CD4-positive, alpha-beta memory T cell (primary cell): ENCODE measurements around the gene SMG1. TPM values are rescaled to one million over a fixed set of nuclear protein-coding genes. Genes with fewer than 3 reads are reported as not detected.
A peak's percentile ranks its signal among the peaks of the same experiment; 100 is the strongest.
"Not testable (repeated sequence)": the region's sequence is repeated elsewhere in the genome, so short reads cannot be mapped to it uniquely, and the experiment has no call there.

Experiments used
- CTCF ChIA-PET: fragments of 350-600 bp; sonication (Branson Sonifier 250); formaldehyde crosslinking; loops from one replicate; lab custom pipeline; 2021; ENCODE audit warnings: inconsistent platforms; ENCODE audit not compliant: partially characterized antibody; lab: Charles Lee
- POLR2A ChIA-PET: fragments of 350-600 bp; sonication (Branson Sonifier 250); formaldehyde crosslinking; loops from one replicate; lab custom pipeline; 2021; ENCODE audit not compliant: partially characterized antibody; lab: Charles Lee
- DNase-seq, 5 donors: peaks; one replicate each; pipeline versions ENCODE4 v3.0.0 to v3.0.0-alpha.2; 2020 to 2022; ENCODE audit warnings: mixed read lengths in 1 of 5
- H3K27ac ChIP-seq: one replicate; pipeline ENCODE4 v1.7.0; 2013; ENCODE audit warnings: low read depth, low read length
- H3K27me3 ChIP-seq: 2 replicates; pipeline ENCODE4 v1.7.0; 2013; ENCODE audit warnings: mild to moderate bottlenecking, low read length, moderate library complexity; ENCODE audit not compliant: insufficient read depth
- H3K36me3 ChIP-seq: 2 replicates; pipeline ENCODE4 v1.7.0; 2013; ENCODE audit warnings: mild to moderate bottlenecking, low read length, moderate library complexity; ENCODE audit not compliant: insufficient read depth
- H3K4me1 ChIP-seq: 2 replicates; pipeline ENCODE4 v1.7.0; 2013; ENCODE audit warnings: mild to moderate bottlenecking, low read length, moderate library complexity; ENCODE audit not compliant: insufficient read depth
- H3K4me3 ChIP-seq, 2 donors: one replicate each; pipeline ENCODE4 v1.7.0; 2013; ENCODE audit warnings: low read length in 2 of 2, mild to moderate bottlenecking in 1 of 2
- H3K9me3 ChIP-seq, 2 donors: one replicate each; pipeline ENCODE4 v1.7.0; 2013; ENCODE audit warnings: low read length in 2 of 2, control low read depth in 1 of 2; ENCODE audit not compliant: control insufficient read depth in 1 of 2
- H3K27ac Mint-ChIP-seq, 7 donors: one replicate each; pipeline ENCODE4 v1.8.0; 2020 to 2021; ENCODE audit warnings: mixed read lengths in 7 of 7, mild to moderate bottlenecking in 6 of 7, inconsistent platforms in 3 of 7, moderate library complexity in 3 of 7
- H3K27me3 Mint-ChIP-seq, 2 donors: one replicate each; pipeline ENCODE4 v1.8.0; 2020 to 2021; ENCODE audit warnings: mixed read lengths in 2 of 2
- H3K36me3 Mint-ChIP-seq, 2 donors: one replicate each; pipeline ENCODE4 v1.8.0; 2020 to 2021; ENCODE audit warnings: mixed read lengths in 2 of 2, inconsistent platforms in 1 of 2, mild to moderate bottlenecking in 1 of 2
- H3K4me1 Mint-ChIP-seq, 4 donors: one replicate each; pipeline ENCODE4 v1.8.0; 2020 to 2021; ENCODE audit warnings: mixed read lengths in 4 of 4, mild to moderate bottlenecking in 1 of 4
- H3K4me3 Mint-ChIP-seq, 8 donors: one replicate each; pipeline ENCODE4 v1.8.0; 2020 to 2021; ENCODE audit warnings: mixed read lengths in 8 of 8, mild to moderate bottlenecking in 7 of 8, moderate library complexity in 6 of 8, inconsistent platforms in 3 of 8
- H3K9me3 Mint-ChIP-seq, 8 donors: one replicate each; pipeline ENCODE4 v1.8.0; 2020 to 2021; ENCODE audit warnings: mixed read lengths in 8 of 8, mild to moderate bottlenecking in 5 of 8, inconsistent platforms in 3 of 8, moderate library complexity in 1 of 8
- intact Hi-C: fragments of 100-400 bp; cut with micrococcal nuclease; formaldehyde crosslinking; loops from one replicate; pipeline ENCODE4 v1.15.1; 2023
- polyA plus RNA-seq, 2 donors: library from polyadenylated mRNA; unstranded; fragments of 300-500 nt; fragmentation: Illumina TruSeq; gene quantifications; one replicate each; pipeline ENCODE4 v1.2.3, GENCODE V29; 2021
- total RNA-seq, 2 experiments: library from RNA; stranded (reverse); gene quantifications; one replicate each; pipeline ENCODE4 v1.2.3, GENCODE V29; 2021

Gene SMG1
- total and polyA plus RNA-seq, 4 experiments from 2014 or later = 5.4 to 177 (median 94.5) TPM

GRCh38 chr16:18959031-18959505 is 32.9 kb upstream of the SMG1 start:
- CTCF ChIA-PET = interaction anchor here (1.4 kb wide), 2 partner anchors 10 to 157 kb away, joined by 4 to 5 read pairs; partner anchors contain the start of gene ARL6IP1
- Histone ChIP-seq H3K9me3 (no peaks in the 10 kb centered on the region), H3K27me3 (no peaks in the 10 kb centered on the region), H3K27ac (no peak overlapping the region), H3K36me3 (no peaks in the 10 kb centered on the region), H3K4me3 (no peak overlapping the region), H3K4me1 (no peaks in the 10 kb centered on the region)
- Mint-ChIP-seq H3K27ac (peak overlapping the region in 1 of 7 donors; percentile 11), H3K27me3 (peaks cover 0 to 2% of the 10 kb centered on the region in 2 donors), H3K4me1 (peaks cover 0 to 10% (median 3%) of the 10 kb centered on the region in 4 donors), H3K36me3 (no peaks in the 10 kb centered on the region), H3K4me3 (no peak overlapping the region), H3K9me3 (no peaks in the 10 kb centered on the region)
- intact Hi-C loops = no loop called here
- POLR2A ChIA-PET = no interaction called here
- no peak for DNase-seq

GRCh38 chr16:18958621-18959029 is 32.4 kb upstream of the SMG1 start:
- Mint-ChIP-seq H3K27me3 (peaks cover 0 to 2% of the 10 kb centered on the region in 2 donors), H3K9me3 (no peaks in the 10 kb centered on the region), H3K4me1 (peaks cover 0 to 10% (median 3%) of the 10 kb centered on the region in 4 donors), H3K4me3 (no peak overlapping the region), H3K36me3 (no peaks in the 10 kb centered on the region), H3K27ac (peak overlapping the region in 1 of 7 donors; percentile 11)
- Histone ChIP-seq H3K4me3 (no peak overlapping the region), H3K4me1 (no peaks in the 10 kb centered on the region), H3K27ac (no peak overlapping the region), H3K9me3 (no peaks in the 10 kb centered on the region), H3K27me3 (no peaks in the 10 kb centered on the region), H3K36me3 (no peaks in the 10 kb centered on the region)
- no peak for DNase-seq
- ChIA-PET CTCF (interaction anchor here (1.4 kb wide), 2 partner anchors 10 to 157 kb away, joined by 4 to 5 read pairs; partner anchors contain the start of gene ARL6IP1), POLR2A (no interaction called here)
- intact Hi-C loops = no loop called here

- CTCF ChIA-PET = interaction anchor here (0.7 to 1.7 kb wide), 3 partner anchors 10 to 156 kb away, joined by 4 to 5 read pairs (median 4); partner anchors contain the start of gene ARL6IP1
- H3K36me3 ChIP-seq, H3K27ac ChIP-seq: not testable (repeated sequence)
These were observed 30.5 kb upstream of the SMG1 start for GRCh38 chr16:18956658-18957241.

GRCh38 chr16:18955874-18956580 is 29.8 kb upstream of the SMG1 start:
- H3K27ac ChIP-seq = not testable (repeated sequence)

More at GRCh38 chr16:18956658-18957241, 30.5 kb upstream of the SMG1 start:
- H3K4me3 ChIP-seq, H3K27me3 Mint-ChIP-seq, H3K4me1 ChIP-seq, DNase-seq, H3K36me3 Mint-ChIP-seq, H3K9me3 ChIP-seq, POLR2A ChIA-PET, H3K9me3 Mint-ChIP-seq, intact Hi-C loops, H3K27me3 ChIP-seq: not testable (repeated sequence)
- peaks cover 0 to 10% (median 3%) of the 10 kb centered on the region in 4 donors for H3K4me1 Mint-ChIP-seq
- peak overlapping the region in 3 of 7 donors; percentile 53 to 94 (median 82) for H3K27ac Mint-ChIP-seq
- H3K4me3 Mint-ChIP-seq = peak overlapping the region in 7 of 8 donors; percentile 81 to 92 (median 85)

GRCh38 chr16:18953547-18953946 is 27.3 kb upstream of the SMG1 start:
- no peak overlapping the region for H3K4me3 ChIP-seq
- ChIA-PET CTCF (interaction anchor here (3.9 kb wide), 1 partner anchor 16 kb away, joined by 14 read pairs; no protein-coding TSS in a partner anchor), POLR2A (no interaction called here)
- H3K9me3 Mint-ChIP-seq = no peaks in the 10 kb centered on the region
- no peak overlapping the region for H3K27ac Mint-ChIP-seq
- no peak overlapping the region for H3K27ac ChIP-seq
- intact Hi-C loops = no loop called here
- H3K9me3 ChIP-seq = no peaks in the 10 kb centered on the region
- no peak overlapping the region for H3K4me3 Mint-ChIP-seq
- peaks cover 5% of the 10 kb centered on the region for H3K4me1 ChIP-seq
- no peaks in the 10 kb centered on the region for H3K27me3 ChIP-seq
- H3K36me3 ChIP-seq = no peaks in the 10 kb centered on the region
- no peaks in the 10 kb centered on the region for H3K36me3 Mint-ChIP-seq
- DNase-seq = no peak
- H3K27me3 Mint-ChIP-seq = no peaks in the 10 kb centered on the region
- peaks cover 0 to 15% (median 7%) of the 10 kb centered on the region in 4 donors for H3K4me1 Mint-ChIP-seq

More at GRCh38 chr16:18955874-18956580, 29.8 kb upstream of the SMG1 start:
- H3K36me3 Mint-ChIP-seq, H3K9me3 Mint-ChIP-seq, H3K4me3 ChIP-seq, H3K4me1 ChIP-seq, H3K36me3 ChIP-seq, H3K27me3 ChIP-seq, POLR2A ChIA-PET, H3K27me3 Mint-ChIP-seq, H3K9me3 ChIP-seq, intact Hi-C loops: not testable (repeated sequence)
- peak in 4 of 5 donors; percentile 33 to 51 (median 44) for DNase-seq
- peaks cover 0 to 12% (median 5%) of the 10 kb centered on the region in 4 donors for H3K4me1 Mint-ChIP-seq
- peak overlapping the region in 7 of 8 donors; percentile 81 to 92 (median 85) for H3K4me3 Mint-ChIP-seq
- peak overlapping the region in 5 of 7 donors; percentile 55 to 94 (median 82) for H3K27ac Mint-ChIP-seq
- CTCF ChIA-PET = interaction anchor here (1.7 kb wide), 1 partner anchor 9 kb away, joined by 5 read pairs; no protein-coding TSS in a partner anchor

- H3K36me3 ChIP-seq = no peaks in the 10 kb centered on the region
- Mint-ChIP-seq H3K4me1 (peaks cover 8 to 15% (median 10%) of the 10 kb centered on the region in 4 donors), H3K36me3 (no peaks in the 10 kb centered on the region), H3K9me3 (no peaks in the 10 kb centered on the region), H3K4me3 (peak overlapping the region in 1 of 8 donors; percentile 25), H3K27me3 (no peaks in the 10 kb centered on the region), H3K27ac (no peak overlapping the region)
- ChIA-PET CTCF (interaction anchor here (0.9 kb wide), 1 partner anchor 19 kb away, joined by 3 read pairs; no protein-coding TSS in a partner anchor), POLR2A (interaction anchor here (1.1 kb wide), 1 partner anchor 161 kb away, joined by 3 read pairs; the partner anchor contains the start of gene RPS15A)
- H3K27ac ChIP-seq = no peak overlapping the region
- H3K4me3 ChIP-seq = no peak overlapping the region
- no peaks in the 10 kb centered on the region for H3K27me3 ChIP-seq
- intact Hi-C loops = no loop called here
- H3K9me3 ChIP-seq = no peaks in the 10 kb centered on the region
- peaks cover 17% of the 10 kb centered on the region for H3K4me1 ChIP-seq
- DNase-seq = no peak
These were observed 24.4 kb upstream of the SMG1 start for GRCh38 chr16:18950469-18951185.
